Mesenteric fat pad (tissue), 1 donor: ENCODE results near the gene PCARE. TPM values are rescaled to one million over a fixed set of nuclear protein-coding genes. Genes with fewer than 3 reads are reported as not detected.
A peak's percentile ranks its signal among the peaks of the same experiment; 100 is the strongest.

Experiments
- DNase-seq: peaks from one replicate; pipeline ENCODE4 v3.0.0-alpha.2; 2020; ENCODE audit warnings: low spot score
- total RNA-seq: library from RNA; stranded (reverse); fragmentation: NEBNext Ultra II Directional; extraction: Animal tissue kit (Norgen Biotek cat#: 25700); gene quantifications from one replicate; pipeline ENCODE4 v1.2.1, GENCODE V29; 2021
- donor health status: DM: yes; HTN: yes; CAD: no.

The PCARE gene
- total RNA-seq, 1 donor from 2014 or later, result 0.06 TPM

GRCh38 chr2:29063646-29064345 lies 10.5 kb downstream of the PCARE start:
- DNase-seq, result no peak

GRCh38 chr2:29063056-29063455 lies 11.3 kb downstream of the PCARE start:
- no peak for DNase-seq

- DNase-seq, result no peak
These were observed 12.0 kb downstream of the PCARE start for GRCh38 chr2:29062371-29062770.

GRCh38 chr2:29061616-29062015 lies 12.7 kb downstream of the PCARE start:
- DNase-seq, result no peak

- no peak for DNase-seq
These were observed 13.1 kb downstream of the PCARE start for GRCh38 chr2:29061176-29061575.

- DNase-seq, result no peak
These were observed 13.9 kb downstream of the PCARE start for GRCh38 chr2:29060441-29060840.

- DNase-seq, result no peak
These were observed 14.7 kb downstream of the PCARE start for GRCh38 chr2:29059624-29060023.

- peak; percentile 37 for DNase-seq
These were observed 17.3 kb downstream of the PCARE start for GRCh38 chr2:29057006-29057405.

GRCh38 chr2:29056452-29056851 lies 17.9 kb downstream of the PCARE start:
- no peak for DNase-seq

- DNase-seq, result no peak
These were observed 18.7 kb downstream of the PCARE start for GRCh38 chr2:29055601-29056000.

GRCh38 chr2:29054430-29054829 lies 19.9 kb downstream of the PCARE start:
- no peak for DNase-seq

- no peak for DNase-seq
These were observed 20.5 kb downstream of the PCARE start for GRCh38 chr2:29053670-29054400.

- no peak for DNase-seq
These were observed 21.1 kb downstream of the PCARE start for GRCh38 chr2:29053223-29053622.

- no peak for DNase-seq
These were observed 21.5 kb downstream of the PCARE start for GRCh38 chr2:29052807-29053206.

- no peak for DNase-seq
These were observed 22.6 kb downstream of the PCARE start for GRCh38 chr2:29051730-29052129.

- no peak for DNase-seq
These were observed 23.7 kb downstream of the PCARE start for GRCh38 chr2:29050591-29050990.

- DNase-seq, result no peak
These were observed 27.1 kb downstream of the PCARE start for GRCh38 chr2:29047083-29047845.

- no peak for DNase-seq
These were observed 28.0 kb downstream of the PCARE start for GRCh38 chr2:29046321-29046720.

- DNase-seq, result no peak
These were observed 29.9 kb downstream of the PCARE start for GRCh38 chr2:29044459-29044858.

- DNase-seq, result no peak
These were observed 31.7 kb downstream of the PCARE start for GRCh38 chr2:29042561-29043075.

- DNase-seq, result no peak
These were observed 33.1 kb downstream of the PCARE start for GRCh38 chr2:29041161-29041660.

- DNase-seq, result no peak
These were observed 33.8 kb downstream of the PCARE start for GRCh38 chr2:29040552-29040951.
